GM12874 (cell line): ENCODE results near the gene EYS.

Source experiments
- TF ChIP-seq, protein P1 (sequence below): IDR thresholded peaks from 2 replicates; pipeline ENCODE4 v1.5.1; 2011; ENCODE audit warnings: low read depth, mild to moderate bottlenecking, control low read depth, low read length, moderate library complexity; ENCODE audit not compliant: insufficient read depth

Gene EYS

DNA sequence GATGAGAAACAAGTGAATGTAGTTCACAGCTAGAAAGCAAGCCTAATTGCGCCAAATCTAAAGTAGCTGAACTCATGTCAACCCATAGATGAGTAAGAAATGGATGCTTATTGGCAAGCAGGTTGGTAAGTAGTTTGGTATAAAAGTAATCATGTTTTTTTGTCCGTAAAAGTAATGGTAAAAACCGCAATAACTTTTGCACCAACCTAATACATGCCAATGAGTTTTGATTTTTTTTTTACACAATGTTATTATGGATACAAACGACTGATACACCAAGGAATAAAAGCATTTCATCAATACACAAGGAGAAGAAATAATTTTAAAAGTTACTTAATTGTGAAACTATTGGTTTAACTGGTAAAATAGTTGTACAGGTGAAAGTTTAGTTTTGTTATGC is 977.5 kb downstream of the EYS start:
- TF ChIP-seq, protein P1, sequence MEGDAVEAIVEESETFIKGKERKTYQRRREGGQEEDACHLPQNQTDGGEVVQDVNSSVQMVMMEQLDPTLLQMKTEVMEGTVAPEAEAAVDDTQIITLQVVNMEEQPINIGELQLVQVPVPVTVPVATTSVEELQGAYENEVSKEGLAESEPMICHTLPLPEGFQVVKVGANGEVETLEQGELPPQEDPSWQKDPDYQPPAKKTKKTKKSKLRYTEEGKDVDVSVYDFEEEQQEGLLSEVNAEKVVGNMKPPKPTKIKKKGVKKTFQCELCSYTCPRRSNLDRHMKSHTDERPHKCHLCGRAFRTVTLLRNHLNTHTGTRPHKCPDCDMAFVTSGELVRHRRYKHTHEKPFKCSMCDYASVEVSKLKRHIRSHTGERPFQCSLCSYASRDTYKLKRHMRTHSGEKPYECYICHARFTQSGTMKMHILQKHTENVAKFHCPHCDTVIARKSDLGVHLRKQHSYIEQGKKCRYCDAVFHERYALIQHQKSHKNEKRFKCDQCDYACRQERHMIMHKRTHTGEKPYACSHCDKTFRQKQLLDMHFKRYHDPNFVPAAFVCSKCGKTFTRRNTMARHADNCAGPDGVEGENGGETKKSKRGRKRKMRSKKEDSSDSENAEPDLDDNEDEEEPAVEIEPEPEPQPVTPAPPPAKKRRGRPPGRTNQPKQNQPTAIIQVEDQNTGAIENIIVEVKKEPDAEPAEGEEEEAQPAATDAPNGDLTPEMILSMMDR, result no peak

DNA sequence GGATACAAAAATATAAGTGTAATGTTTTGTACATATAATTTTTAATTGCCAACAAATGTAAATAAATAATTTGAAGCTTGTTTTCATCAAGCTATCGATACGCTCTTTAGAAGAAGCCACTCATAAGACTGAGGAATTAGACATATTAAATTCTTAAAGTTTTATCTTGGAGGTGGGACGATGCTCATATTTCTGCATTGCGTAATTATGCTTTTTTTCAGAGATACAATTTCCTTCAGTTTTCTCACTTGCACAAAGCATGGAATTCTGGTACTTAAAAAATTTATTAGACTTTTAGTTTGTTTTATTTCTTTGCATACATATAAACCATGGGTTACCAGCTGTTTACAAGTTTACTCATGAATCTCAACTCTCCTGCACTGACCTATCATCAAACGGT is 980.0 kb downstream of the EYS start:
- TF ChIP-seq, protein P1, result no peak

DNA sequence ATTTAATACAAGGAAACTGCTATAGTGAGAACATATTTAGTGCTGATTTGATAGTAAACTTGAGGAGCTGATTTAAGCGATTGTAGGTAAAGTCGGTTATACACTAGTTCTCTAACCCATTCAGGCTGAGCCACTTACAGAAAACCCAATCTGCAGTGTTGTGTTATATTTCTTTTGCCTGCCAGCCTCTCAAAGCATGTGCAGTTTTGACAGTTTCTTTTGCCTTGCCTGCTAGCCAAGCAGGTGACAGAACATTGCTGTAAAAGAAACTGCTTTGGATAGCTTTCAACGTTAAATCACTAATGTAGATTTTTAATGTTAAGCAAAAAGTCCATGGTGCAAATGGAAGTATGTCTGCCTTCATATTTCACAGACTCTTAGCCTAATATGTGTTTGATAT is 982.9 kb downstream of the EYS start:
- TF ChIP-seq, protein P1, result no peak

DNA sequence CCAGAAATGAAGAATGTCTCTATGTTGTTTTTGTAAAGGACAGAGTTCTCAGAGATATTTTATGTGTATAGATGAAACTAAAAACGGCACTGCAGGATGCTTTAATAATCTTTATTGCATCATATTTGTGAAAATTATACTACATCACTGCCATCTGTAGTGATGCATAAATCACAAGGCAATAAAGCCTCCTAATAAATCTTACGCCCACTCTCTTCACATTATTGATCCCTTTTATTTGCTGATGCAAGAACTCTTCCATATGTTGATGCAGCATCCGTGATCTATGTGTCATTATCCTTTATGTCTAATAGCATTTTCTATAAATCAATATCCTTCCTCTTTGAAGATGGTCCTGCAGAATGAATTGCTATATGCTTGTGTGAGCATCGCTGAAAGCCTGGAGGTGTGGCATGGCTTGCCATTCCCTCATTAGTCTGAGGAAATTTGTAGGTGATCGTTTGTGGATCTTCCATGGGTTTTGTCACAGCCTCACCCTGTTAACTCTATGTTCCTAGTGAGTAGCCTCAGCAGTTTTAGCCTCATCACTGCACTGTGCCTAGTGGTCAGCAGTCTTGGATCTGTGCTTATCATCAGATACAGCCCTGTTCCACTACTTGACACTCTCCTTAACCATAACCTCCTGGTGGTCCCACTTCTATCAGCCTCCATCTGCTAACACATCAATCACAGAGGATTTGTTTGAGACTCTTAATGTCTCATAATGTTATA is 983.5 kb downstream of the EYS start:
- TF ChIP-seq, protein P1, result no peak

DNA sequence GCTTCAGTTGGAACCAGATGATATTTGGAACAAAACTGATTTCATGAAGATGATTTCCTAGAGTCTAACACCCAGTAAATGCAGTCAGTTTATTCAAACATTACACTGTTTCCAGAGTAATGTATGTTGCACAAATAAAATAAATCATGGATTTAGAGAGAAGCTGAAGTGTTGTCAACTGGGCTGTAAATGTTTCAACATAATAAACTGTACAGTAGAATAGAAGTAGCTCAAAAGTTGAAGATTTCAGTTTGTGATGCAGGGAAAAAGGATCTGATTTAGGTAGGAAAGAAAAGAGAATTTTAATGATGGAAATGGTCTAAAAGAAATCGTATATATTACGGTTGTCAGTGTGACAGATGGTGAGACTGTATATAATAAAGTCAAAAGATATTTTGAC is 985.2 kb downstream of the EYS start:
- TF ChIP-seq, protein P1, result no peak

DNA sequence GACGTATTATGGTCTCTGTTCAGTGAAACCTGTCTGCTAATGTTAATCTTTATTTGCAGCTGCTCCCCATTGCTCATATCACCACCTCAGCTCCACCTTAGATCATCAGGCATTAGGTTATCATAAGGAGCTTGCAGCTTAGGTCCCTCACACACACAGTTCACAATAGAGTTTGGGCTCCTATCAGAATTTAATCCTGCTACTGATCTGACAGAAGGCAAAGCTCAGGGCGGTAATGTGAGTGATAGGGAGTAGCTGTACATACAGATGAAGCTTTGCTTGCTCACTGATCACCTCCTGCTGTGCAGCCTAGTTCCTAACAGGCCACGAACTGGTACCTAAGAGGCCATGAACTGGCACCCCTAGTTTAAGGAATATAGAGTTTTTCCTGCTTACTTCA is 989.7 kb downstream of the EYS start:
- TF ChIP-seq, protein P1, result no peak

DNA sequence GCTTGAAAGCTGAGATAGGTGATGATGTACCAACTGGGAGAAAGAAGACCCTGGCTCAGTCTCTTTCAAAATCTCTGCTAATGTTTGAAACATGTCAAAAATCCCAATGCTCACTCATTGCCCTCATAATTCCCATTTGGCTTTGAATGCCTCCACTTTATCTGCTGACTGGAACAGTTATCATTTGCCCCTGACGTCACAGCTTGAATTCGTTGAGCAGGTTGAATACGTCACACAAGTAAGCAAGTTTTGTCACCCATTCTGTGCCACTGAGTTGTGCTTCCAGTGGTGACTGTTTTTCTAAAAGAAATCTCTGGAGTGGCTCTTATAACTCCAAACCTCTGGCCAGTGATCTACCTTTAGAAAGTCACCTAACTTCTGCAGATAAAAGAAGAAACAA is 991.4 kb downstream of the EYS start:
- TF ChIP-seq, protein P1, result no peak

DNA sequence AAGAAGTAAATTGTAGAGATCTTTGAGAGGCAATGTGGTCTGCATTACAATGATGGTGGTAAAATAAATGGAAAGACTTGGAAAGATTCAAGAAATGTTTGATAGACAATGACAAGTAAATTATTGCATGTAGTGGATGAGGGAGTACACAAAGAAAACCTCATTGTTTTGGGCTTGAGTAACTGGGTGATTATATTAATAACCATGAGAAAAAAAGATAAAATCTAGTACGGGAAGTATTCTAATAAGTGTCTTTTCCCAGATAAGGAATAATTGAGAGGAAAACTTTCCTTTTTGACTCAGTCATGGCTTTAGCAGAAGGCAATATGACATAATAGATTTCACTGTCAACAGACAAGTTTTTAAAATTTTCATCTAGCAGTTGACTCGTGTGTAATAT is 993.0 kb downstream of the EYS start:
- TF ChIP-seq, protein P1, result no peak
